Liver (tissue), 9 donors: ENCODE measurements around the gene PARD6B. TPM values are rescaled to one million over a fixed set of nuclear protein-coding genes. Genes with fewer than 3 reads are reported as not detected.
"Not testable (repeated sequence)": the region's sequence is repeated elsewhere in the genome, so short reads cannot be mapped to it uniquely, and the experiment has no call there.

Source experiments
- DNase-seq: peaks from one replicate; pipeline ENCODE4 v3.0.0-alpha.2; 2017; ENCODE audit warnings: low spot score
- H3K27ac ChIP-seq, 2 donors: one replicate each; pipeline ENCODE4 v1.7.0; 2013; ENCODE audit warnings: inconsistent platforms in 2 of 2, low read length in 2 of 2, control low read depth in 1 of 2, low read depth in 1 of 2, mild to moderate bottlenecking in 1 of 2
- H3K27me3 ChIP-seq, 4 donors: one replicate each; pipeline versions ENCODE4 v1.6.1 to v1.7.0; 2013; ENCODE audit warnings: low read length in 3 of 4, inconsistent platforms in 1 of 4, mild to moderate bottlenecking in 1 of 4, moderate library complexity in 1 of 4; ENCODE audit not compliant: control insufficient read depth in 4 of 4, insufficient read depth in 4 of 4
- H3K36me3 ChIP-seq, 4 donors: one replicate each; pipeline versions ENCODE4 v1.6.1 to v1.7.0; 2013; ENCODE audit warnings: low read length in 3 of 4, mild to moderate bottlenecking in 3 of 4, low read depth in 1 of 4, moderate library complexity in 1 of 4; ENCODE audit not compliant: control insufficient read depth in 4 of 4, insufficient read depth in 3 of 4
- H3K4me1 ChIP-seq, 4 donors: one replicate each; pipeline versions ENCODE4 v1.6.1 to v1.7.0; 2013; ENCODE audit warnings: low read length in 3 of 4, mild to moderate bottlenecking in 3 of 4, moderate library complexity in 1 of 4; ENCODE audit not compliant: control insufficient read depth in 4 of 4, insufficient read depth in 4 of 4
- H3K4me3 ChIP-seq, 3 donors: one replicate each; pipeline versions ENCODE4 v1.6.1 to v1.7.0; 2013; ENCODE audit warnings: low read length in 3 of 3, control low read depth in 1 of 3, low read depth in 1 of 3, mild to moderate bottlenecking in 1 of 3
- H3K9ac ChIP-seq, 2 donors: one replicate each; pipeline ENCODE4 v1.7.0; 2013; ENCODE audit warnings: low read length in 2 of 2, mild to moderate bottlenecking in 2 of 2, moderate library complexity in 2 of 2, control low read depth in 1 of 2, low read depth in 1 of 2
- H3K9me3 ChIP-seq, 4 donors: one replicate each; pipeline versions ENCODE4 v1.6.1 to v1.7.0; 2013; ENCODE audit warnings: low read length in 3 of 4; ENCODE audit not compliant: control insufficient read depth in 4 of 4
- CTCF ChIP-seq: fragments of 150-350 bp; IDR thresholded peaks from 2 replicates; pipeline ENCODE4 v1.5.1; 2017; ENCODE audit warnings: improper control_type of control experiment, low read depth, low read length; ENCODE audit not compliant: missing input control
- FOXA2 ChIP-seq: IDR thresholded peaks from 2 replicates; pipeline ENCODE4 v1.6.1; 2016; ENCODE audit warnings: antibody characterized with exemption
- GABPA ChIP-seq, 2 donors: IDR thresholded peaks in 1 of 2; conservative IDR thresholded peaks in 1 of 2; 2 replicates each; pipeline ENCODE4 v1.6.1; 2016; ENCODE audit warnings: antibody characterized with exemption in 2 of 2, mild to moderate bottlenecking in 1 of 2, moderate library complexity in 1 of 2
- NR2F2 ChIP-seq: IDR thresholded peaks from 2 replicates; pipeline ENCODE4 v1.6.1; 2016; ENCODE audit warnings: antibody characterized with exemption
- REST ChIP-seq: IDR thresholded peaks from 2 replicates; pipeline ENCODE4 v1.6.1; 2016; ENCODE audit warnings: antibody characterized with exemption, mild to moderate bottlenecking
- RXRA ChIP-seq, 2 donors: IDR thresholded peaks; 2 replicates each; pipeline ENCODE4 v1.6.1; 2017 to 2018; ENCODE audit warnings: antibody characterized with exemption in 2 of 2, mild to moderate bottlenecking in 1 of 2
- whole genome bisulfite sequencing: extraction: QIAGEN DNeasy Blood & Tissue Kit; methylation state at CpG from one replicate; pipeline ENCODE4 v1.1.7; 2013; 5-methylcytosine and 5-hydroxymethylcytosine counted together
- polyA plus RNA-seq, 2 donors: library from polyadenylated mRNA; stranded (reverse) in 1 of 2; unstranded in 1 of 2; fragments of 200-250 nt in 1 of 2; fragments of >200 nt in 1 of 2; fragmentation: Nextera tagmentation in 1 of 2; extraction: Ambion mirVana in 1 of 2; gene quantifications; one replicate each; pipeline versions ENCODE4 v1.2.1 to v1.2.3, GENCODE V29; 2013 to 2015
- total RNA-seq, 2 donors: library from RNA; depleted of rRNA; stranded (reverse); fragments of >200 nt; gene quantifications; one replicate each; pipeline ENCODE4 v1.2.3, GENCODE V29; 2014
- donor health status: healthy.
- donor health status: healthy.
- donor health status: healthy.
- donor health status: healthy.
- donor health status: healthy.

The PARD6B gene
- total and polyA plus RNA-seq, 4 donors = 1.2 to 8.8 (median 5.9) TPM

- 66% methylated on average over 3 of the region's 3 CpGs for WGBS
- TF ChIP-seq NR2F2 = no peak
- TF ChIP-seq CTCF = no peak
- no peak for TF ChIP-seq REST
- no peak for TF ChIP-seq FOXA2
- no peak for TF ChIP-seq RXRA (IDR thresholded peaks at IDR 0.05)
- TF ChIP-seq GABPA (IDR thresholded peaks at IDR 0.05 in 1 of 2, conservative IDR thresholded peaks at IDR 0.05 in 1 of 2) = no peak
Measured at GRCh38 chr20:50765674-50766073, 34.3 kb downstream of the PARD6B start.

DNA sequence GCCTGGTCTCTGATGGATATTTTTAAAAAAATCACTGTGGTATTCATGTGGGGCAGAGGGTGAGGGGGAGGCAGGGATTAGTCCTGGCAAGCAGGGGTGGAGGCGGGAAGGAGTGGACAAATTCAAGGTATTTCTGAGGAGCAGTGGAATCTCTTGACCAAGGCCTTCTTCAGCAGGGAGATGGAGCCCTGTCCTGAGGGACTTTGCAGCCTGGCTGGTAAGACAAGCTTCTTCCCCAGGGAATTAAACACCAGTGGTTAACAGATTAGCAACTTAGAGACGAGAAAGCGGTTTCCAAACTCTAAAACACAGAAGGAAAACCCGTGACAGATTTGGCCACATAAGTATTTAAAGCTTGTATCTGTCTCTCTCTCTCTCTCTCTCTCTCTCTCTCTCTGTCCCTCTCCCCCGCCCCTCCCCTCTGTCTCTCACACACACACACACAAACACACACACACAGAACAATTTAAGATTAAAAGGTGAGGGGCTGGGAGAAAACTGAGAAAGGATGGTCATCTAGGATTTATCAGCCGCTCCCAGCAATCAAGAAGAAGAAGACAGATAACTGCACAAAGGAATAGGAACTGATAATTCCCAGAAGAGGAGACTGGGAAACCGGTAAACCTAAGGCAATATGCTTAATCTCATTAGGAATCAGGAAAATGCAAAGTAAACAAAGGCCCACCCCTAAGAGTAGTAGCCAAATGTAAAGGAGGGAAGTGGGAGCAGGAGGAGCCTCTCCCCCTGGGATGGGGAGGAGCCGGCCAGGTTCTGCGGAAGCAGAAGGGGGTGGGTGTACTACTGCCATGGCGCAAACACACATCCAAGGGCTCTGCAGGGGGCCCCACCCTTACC is 35.8 kb downstream of the PARD6B start:
- H3K27ac ChIP-seq, H3K4me1 ChIP-seq, H3K27me3 ChIP-seq, H3K9ac ChIP-seq, H3K4me3 ChIP-seq, H3K9me3 ChIP-seq, H3K36me3 ChIP-seq, DNase-seq: not testable (repeated sequence)
- 77% methylated on average over 8 of the region's 10 CpGs for WGBS

More at GRCh38 chr20:50765674-50766073, 34.3 kb downstream of the PARD6B start:
- Histone ChIP-seq H3K9ac (no peak overlapping the region), H3K9me3 (no peaks in the 10 kb centered on the region), H3K27ac (no peak overlapping the region), H3K27me3 (no peaks in the 10 kb centered on the region), H3K4me1 (peaks cover 2 to 19% (median 15%) of the 10 kb centered on the region in 4 donors), H3K4me3 (no peak overlapping the region), H3K36me3 (no peaks in the 10 kb centered on the region)
- DNase-seq = no peak

DNA sequence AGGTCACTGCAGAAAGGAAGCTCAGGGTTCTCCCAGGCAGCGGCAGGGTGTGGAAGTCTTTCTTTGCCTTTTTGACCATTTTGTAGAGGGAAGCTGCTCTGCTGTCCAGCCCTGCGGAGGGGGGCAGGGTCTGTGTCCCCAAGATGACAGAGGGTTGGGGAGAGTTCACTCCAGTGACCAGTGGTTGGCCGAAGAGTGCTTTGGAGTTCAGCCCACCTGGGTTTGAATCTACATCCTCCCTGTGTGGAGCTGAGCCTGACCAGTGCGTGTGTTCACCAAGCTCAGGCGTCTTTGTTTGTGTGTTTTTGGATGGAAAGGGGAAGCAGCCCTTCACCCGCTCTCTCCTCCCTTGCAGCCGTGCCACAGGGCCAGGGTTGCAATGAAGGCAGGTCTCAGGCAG is 37.6 kb downstream of the PARD6B start:
- not testable (repeated sequence) for H3K4me1 ChIP-seq, H3K4me3 ChIP-seq, H3K27me3 ChIP-seq, H3K27ac ChIP-seq, H3K9me3 ChIP-seq, H3K9ac ChIP-seq, DNase-seq, H3K36me3 ChIP-seq
- WGBS = 84% methylated on average over 6 of the region's 7 CpGs

GRCh38 chr20:50769551-50770085 is 38.2 kb downstream of the PARD6B start:
- not testable (repeated sequence) for DNase-seq, H3K4me1 ChIP-seq, H3K4me3 ChIP-seq, H3K36me3 ChIP-seq, H3K27me3 ChIP-seq, H3K9me3 ChIP-seq, H3K27ac ChIP-seq, H3K9ac ChIP-seq
- WGBS = 86% methylated on average over 8 of the region's 12 CpGs

GRCh38 chr20:50771419-50772080 is 40.2 kb downstream of the PARD6B start:
- not testable (repeated sequence) for H3K36me3 ChIP-seq, H3K4me1 ChIP-seq, DNase-seq, H3K4me3 ChIP-seq, H3K9ac ChIP-seq, H3K9me3 ChIP-seq, H3K27ac ChIP-seq, H3K27me3 ChIP-seq
- WGBS = 96% methylated on average over 5 of the region's 8 CpGs
